Right renal pelvis (tissue), 4 donors: ENCODE measurements around the gene RANBP3. TPM values are rescaled to one million over a fixed set of nuclear protein-coding genes. Genes with fewer than 3 reads are reported as not detected.
A peak's percentile ranks its signal among the peaks of the same experiment; 100 is the strongest.
"Not testable (repeated sequence)": the region's sequence is repeated elsewhere in the genome, so short reads cannot be mapped to it uniquely, and the experiment has no call there.

Source experiments
- DNase-seq, 4 donors: peaks; one replicate each; pipeline ENCODE4 v3.0.0-alpha.2; 2013; ENCODE audit warnings: low read depth in 4 of 4, low spot score in 3 of 4, missing footprints in 1 of 4
- polyA plus RNA-seq, 4 donors: library from polyadenylated mRNA; unstranded; fragments of 120-200 nt; gene quantifications; one replicate each; pipeline ENCODE4 v1.2.1, GENCODE V29; 2013; ENCODE audit not compliant: insufficient read length in 4 of 4

RANBP3 gene
- polyA plus RNA-seq, 4 donors, result 71.9 to 79.8 (median 75.2) TPM

GRCh38 chr19:6007866-6008265 is 29.9 kb upstream of the RANBP3 start:
- no peak for DNase-seq

GRCh38 chr19:6006896-6007295 is 29.0 kb upstream of the RANBP3 start:
- DNase-seq, result no peak

- not testable (repeated sequence) for DNase-seq
Observed at GRCh38 chr19:6006070-6006446, 28.1 kb upstream of the RANBP3 start.

- no peak for DNase-seq
Observed at GRCh38 chr19:6005321-6006069, 27.6 kb upstream of the RANBP3 start.

GRCh38 chr19:6003976-6004375 is 26.0 kb upstream of the RANBP3 start:
- no peak for DNase-seq

- no peak for DNase-seq
Observed at GRCh38 chr19:6002591-6002990, 24.7 kb upstream of the RANBP3 start.

GRCh38 chr19:6000228-6000847 is 22.4 kb upstream of the RANBP3 start:
- no peak for DNase-seq

GRCh38 chr19:5999693-6000092 is 21.8 kb upstream of the RANBP3 start:
- DNase-seq, result no peak

- no peak for DNase-seq
Observed at GRCh38 chr19:5997371-5997770, 19.4 kb upstream of the RANBP3 start.

- no peak for DNase-seq
Observed at GRCh38 chr19:5996623-5997320, 18.8 kb upstream of the RANBP3 start.

GRCh38 chr19:5996102-5996501 is 18.2 kb upstream of the RANBP3 start:
- DNase-seq, result no peak

- DNase-seq, result no peak
Observed at GRCh38 chr19:5995606-5996005, 17.7 kb upstream of the RANBP3 start.

GRCh38 chr19:5994405-5995165 is 16.6 kb upstream of the RANBP3 start:
- DNase-seq, result no peak

GRCh38 chr19:5993648-5994358 is 15.9 kb upstream of the RANBP3 start:
- peak in 3 of 4 donors; percentile 56 to 60 (median 58) for DNase-seq

- no peak for DNase-seq
Observed at GRCh38 chr19:5993201-5993600, 15.3 kb upstream of the RANBP3 start.

GRCh38 chr19:5992756-5993155 is 14.8 kb upstream of the RANBP3 start:
- DNase-seq, result no peak

GRCh38 chr19:5991244-5991838 is 13.4 kb upstream of the RANBP3 start:
- DNase-seq, result no peak

- no peak for DNase-seq
Observed at GRCh38 chr19:5990289-5990797, 12.4 kb upstream of the RANBP3 start.

GRCh38 chr19:5989388-5990074 is 11.6 kb upstream of the RANBP3 start:
- DNase-seq, result no peak
